Parathyroid adenoma (tissue), 2 donors: ENCODE results near the gene MTFR1L.

Source experiments
- H2AFZ ChIP-seq: fragments of 300-600 bp; sonication (generic); one replicate; pipeline ENCODE4 v1.7.0; 2017; ENCODE audit warnings: antibody characterized with exemption, mild to moderate bottlenecking
- H3K27ac ChIP-seq: fragments of 300-600 bp; sonication (generic); one replicate; pipeline ENCODE4 v1.7.0; 2017
- H3K27me3 ChIP-seq: fragments of 300-600 bp; sonication (generic); one replicate; pipeline ENCODE4 v1.7.0; 2017; ENCODE audit warnings: low read length; ENCODE audit not compliant: control insufficient read depth, insufficient read depth
- H3K36me3 ChIP-seq: fragments of 300-600 bp; sonication (generic); one replicate; pipeline ENCODE4 v1.7.0; 2017; ENCODE audit warnings: low read length; ENCODE audit not compliant: control insufficient read depth, insufficient read depth
- H3K4me1 ChIP-seq: fragments of 300-600 bp; sonication (generic); one replicate; pipeline ENCODE4 v1.7.0; 2017; ENCODE audit warnings: control low read depth
- H3K4me2 ChIP-seq: fragments of 300-600 bp; sonication (generic); one replicate; pipeline ENCODE4 v1.7.0; 2017; ENCODE audit warnings: low read length
- H3K4me3 ChIP-seq: fragments of 300-600 bp; sonication (generic); one replicate; pipeline ENCODE4 v1.7.0; 2017; ENCODE audit warnings: low read depth, low read length
- H3K79me2 ChIP-seq: fragments of 300-600 bp; sonication (generic); one replicate; pipeline ENCODE4 v1.7.0; 2017; ENCODE audit warnings: control low read depth
- H3K9ac ChIP-seq: fragments of 300-600 bp; sonication (generic); one replicate; pipeline ENCODE4 v1.7.0; 2017; ENCODE audit warnings: mild to moderate bottlenecking
- H3K9me3 ChIP-seq: fragments of 300-600 bp; sonication (generic); one replicate; pipeline ENCODE4 v1.7.0; 2017; ENCODE audit warnings: low read length; ENCODE audit not compliant: control insufficient read depth
- TF ChIP-seq, protein P1 (sequence below): fragments of 300-600 bp; sonication (generic); IDR thresholded peaks from one replicate; pipeline ENCODE4 v1.7.0; 2017; ENCODE audit warnings: antibody characterized with exemption, mild to moderate bottlenecking
- donor health status: primary hyperparathyroidism.

The MTFR1L gene

GRCh38 chr1:25795946-25796810 is 23.6 kb upstream of the MTFR1L start:
- H3K4me1 ChIP-seq = no peaks in the 10 kb centered on the region
- H3K9ac ChIP-seq = no peak overlapping the region
- no peaks in the 10 kb centered on the region for H3K9me3 ChIP-seq
- H2AFZ ChIP-seq = peak overlapping the region; percentile 61
- H3K36me3 ChIP-seq = no peaks in the 10 kb centered on the region
- peak overlapping the region; percentile 10 for H3K4me2 ChIP-seq
- H3K27me3 ChIP-seq = no peaks in the 10 kb centered on the region
- H3K79me2 ChIP-seq = no peaks in the 10 kb centered on the region
- no peak overlapping the region for H3K27ac ChIP-seq
- no peak overlapping the region for H3K4me3 ChIP-seq
- TF ChIP-seq, protein P1, sequence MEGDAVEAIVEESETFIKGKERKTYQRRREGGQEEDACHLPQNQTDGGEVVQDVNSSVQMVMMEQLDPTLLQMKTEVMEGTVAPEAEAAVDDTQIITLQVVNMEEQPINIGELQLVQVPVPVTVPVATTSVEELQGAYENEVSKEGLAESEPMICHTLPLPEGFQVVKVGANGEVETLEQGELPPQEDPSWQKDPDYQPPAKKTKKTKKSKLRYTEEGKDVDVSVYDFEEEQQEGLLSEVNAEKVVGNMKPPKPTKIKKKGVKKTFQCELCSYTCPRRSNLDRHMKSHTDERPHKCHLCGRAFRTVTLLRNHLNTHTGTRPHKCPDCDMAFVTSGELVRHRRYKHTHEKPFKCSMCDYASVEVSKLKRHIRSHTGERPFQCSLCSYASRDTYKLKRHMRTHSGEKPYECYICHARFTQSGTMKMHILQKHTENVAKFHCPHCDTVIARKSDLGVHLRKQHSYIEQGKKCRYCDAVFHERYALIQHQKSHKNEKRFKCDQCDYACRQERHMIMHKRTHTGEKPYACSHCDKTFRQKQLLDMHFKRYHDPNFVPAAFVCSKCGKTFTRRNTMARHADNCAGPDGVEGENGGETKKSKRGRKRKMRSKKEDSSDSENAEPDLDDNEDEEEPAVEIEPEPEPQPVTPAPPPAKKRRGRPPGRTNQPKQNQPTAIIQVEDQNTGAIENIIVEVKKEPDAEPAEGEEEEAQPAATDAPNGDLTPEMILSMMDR = no peak

DNA sequence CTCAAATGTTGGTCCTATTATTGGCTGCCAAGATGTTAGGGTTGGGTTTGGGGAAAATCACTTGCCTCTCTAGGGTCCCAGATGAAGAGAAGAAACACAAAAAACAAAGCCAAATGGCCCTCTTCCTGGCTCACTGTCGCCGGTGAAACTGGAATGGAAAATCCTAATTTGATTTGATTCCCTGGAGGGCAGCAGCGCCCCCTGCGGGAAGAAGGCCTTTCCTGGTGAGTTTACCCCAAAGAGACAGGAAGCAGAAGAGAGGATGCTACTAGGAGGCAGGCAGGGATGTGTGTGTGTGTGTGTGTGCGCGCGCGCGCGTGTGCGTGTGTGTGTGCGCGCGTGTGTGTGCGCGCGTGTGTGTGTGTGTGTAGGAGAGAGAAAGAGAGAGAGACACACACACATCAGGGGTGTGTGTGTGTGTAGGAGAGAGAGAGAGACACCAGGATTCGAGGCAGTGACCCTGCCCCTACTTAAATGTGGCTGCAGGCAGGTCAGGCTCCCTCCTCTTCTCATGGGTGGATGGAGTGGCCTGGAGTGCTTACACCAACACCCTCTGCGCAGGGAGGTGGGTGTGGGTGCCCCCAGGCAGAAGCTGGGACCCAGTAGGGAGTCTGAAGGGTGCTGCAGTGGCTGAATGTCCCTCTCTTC is 22.8 kb upstream of the MTFR1L start:
- Histone ChIP-seq H3K9me3 (no peaks in the 10 kb centered on the region), H3K79me2 (no peaks in the 10 kb centered on the region), H3K36me3 (no peaks in the 10 kb centered on the region), H3K27ac (no peak overlapping the region), H3K4me1 (no peaks in the 10 kb centered on the region), H2AFZ (peak overlapping the region; percentile 61), H3K27me3 (no peaks in the 10 kb centered on the region), H3K4me3 (no peak overlapping the region), H3K4me2 (peak overlapping the region; percentile 10), H3K9ac (no peak overlapping the region)
- TF ChIP-seq, protein P1 = peak; percentile 71

GRCh38 chr1:25797939-25798338 is 21.8 kb upstream of the MTFR1L start:
- no peaks in the 10 kb centered on the region for H3K79me2 ChIP-seq
- no peaks in the 10 kb centered on the region for H3K27me3 ChIP-seq
- TF ChIP-seq, protein P1 = no peak
- no peak overlapping the region for H2AFZ ChIP-seq
- H3K9ac ChIP-seq = no peak overlapping the region
- no peaks in the 10 kb centered on the region for H3K4me1 ChIP-seq
- no peaks in the 10 kb centered on the region for H3K36me3 ChIP-seq
- H3K27ac ChIP-seq = no peak overlapping the region
- no peaks in the 10 kb centered on the region for H3K9me3 ChIP-seq
- H3K4me3 ChIP-seq = no peak overlapping the region
- no peak overlapping the region for H3K4me2 ChIP-seq

- H2AFZ ChIP-seq = no peak overlapping the region
- peak overlapping the region; percentile 56 for H3K27ac ChIP-seq
- H3K9me3 ChIP-seq = no peaks in the 10 kb centered on the region
- H3K9ac ChIP-seq = no peak overlapping the region
- H3K79me2 ChIP-seq = no peaks in the 10 kb centered on the region
- no peaks in the 10 kb centered on the region for H3K36me3 ChIP-seq
- TF ChIP-seq, protein P1 = no peak
- no peaks in the 10 kb centered on the region for H3K27me3 ChIP-seq
- no peaks in the 10 kb centered on the region for H3K4me1 ChIP-seq
- H3K4me3 ChIP-seq = no peak overlapping the region
- H3K4me2 ChIP-seq = no peak overlapping the region
Observed at GRCh38 chr1:25798666-25799351, 20.9 kb upstream of the MTFR1L start.
